ENCODE measurements around the gene SCIMP.
A peak's percentile ranks its signal among the peaks of the same experiment; 100 is the strongest.
"Not testable (repeated sequence)": the region's sequence is repeated elsewhere in the genome, so short reads cannot be mapped to it uniquely, and the experiment has no call there.

The SCIMP gene

GRCh38 chr17:5234645-5235576, at the start of gene SCIMP:
Gene SCIMP (minus strand): TSS chr17:5234860. CDS start chr17:5234755, 105 bp downstream.
- peak; percentile 25 to 75 for DNase-seq

DNA sequence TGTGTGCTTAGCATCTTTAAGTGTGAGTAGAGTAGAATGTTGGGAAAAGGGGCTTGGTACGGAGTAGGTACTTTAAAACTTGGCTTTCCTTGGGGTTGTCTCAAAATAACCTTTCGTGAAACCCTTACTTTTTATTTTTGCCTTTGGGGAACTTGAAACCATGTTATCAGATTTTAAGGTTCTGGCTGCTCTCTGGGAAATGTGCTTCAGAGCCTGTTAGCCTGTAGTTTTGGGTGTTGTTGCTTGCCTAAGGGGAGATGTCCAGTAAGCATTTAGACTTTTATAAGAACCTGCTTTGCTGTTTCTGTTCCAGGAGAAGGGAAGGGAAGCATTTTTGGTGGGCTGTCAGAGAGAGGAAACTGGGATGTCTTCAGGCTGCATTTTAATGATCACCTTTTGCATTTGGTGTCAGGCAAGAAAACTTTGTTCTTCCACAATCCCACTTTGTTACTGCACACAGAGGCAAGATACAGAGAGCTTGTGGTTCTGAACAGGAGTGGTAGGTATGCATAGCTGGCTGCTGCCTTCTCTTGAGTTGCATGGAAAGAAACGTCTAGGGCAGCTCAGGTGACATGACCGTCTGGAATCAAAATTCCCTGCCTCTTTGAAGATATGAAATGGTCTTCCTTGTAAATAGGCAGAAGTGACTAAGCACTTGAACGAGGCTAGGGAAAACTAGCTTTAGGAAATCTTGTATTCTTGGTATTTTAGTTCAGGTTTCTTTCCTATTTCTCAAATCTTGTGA, 49.1 kb upstream of the SCIMP start:
- DNase-seq, result no peak

DNA sequence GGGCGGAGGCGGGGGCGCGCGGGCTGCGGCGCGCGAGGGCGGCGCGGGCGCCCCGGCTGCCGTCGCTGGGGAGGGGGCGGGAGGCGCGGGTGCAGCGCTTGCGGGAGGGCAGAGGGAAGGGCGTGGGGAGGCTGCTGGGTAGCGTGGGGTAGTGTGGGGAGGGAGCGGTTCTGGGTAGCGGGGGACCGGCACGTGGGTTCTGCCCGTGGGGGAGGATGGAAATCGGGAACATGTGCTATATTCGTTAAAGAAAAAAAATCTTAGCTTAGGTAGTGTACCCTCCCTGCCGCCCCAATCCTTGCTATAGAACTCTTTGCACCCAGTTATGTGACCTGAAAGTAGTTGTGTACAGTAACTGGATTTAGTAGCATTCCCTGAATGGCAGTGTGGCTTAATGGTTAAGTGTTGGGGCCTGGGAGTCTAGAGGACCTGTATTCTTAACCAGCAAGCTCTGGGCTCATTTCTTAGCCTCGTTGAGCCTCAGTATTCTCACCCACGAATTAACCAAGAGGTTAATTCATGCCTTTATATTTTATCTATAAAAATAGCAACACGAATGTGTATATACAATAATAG, 48.1 kb upstream of the SCIMP start:
- peak in 1 of 2 donors; percentile 41 for DNase-seq

DNA sequence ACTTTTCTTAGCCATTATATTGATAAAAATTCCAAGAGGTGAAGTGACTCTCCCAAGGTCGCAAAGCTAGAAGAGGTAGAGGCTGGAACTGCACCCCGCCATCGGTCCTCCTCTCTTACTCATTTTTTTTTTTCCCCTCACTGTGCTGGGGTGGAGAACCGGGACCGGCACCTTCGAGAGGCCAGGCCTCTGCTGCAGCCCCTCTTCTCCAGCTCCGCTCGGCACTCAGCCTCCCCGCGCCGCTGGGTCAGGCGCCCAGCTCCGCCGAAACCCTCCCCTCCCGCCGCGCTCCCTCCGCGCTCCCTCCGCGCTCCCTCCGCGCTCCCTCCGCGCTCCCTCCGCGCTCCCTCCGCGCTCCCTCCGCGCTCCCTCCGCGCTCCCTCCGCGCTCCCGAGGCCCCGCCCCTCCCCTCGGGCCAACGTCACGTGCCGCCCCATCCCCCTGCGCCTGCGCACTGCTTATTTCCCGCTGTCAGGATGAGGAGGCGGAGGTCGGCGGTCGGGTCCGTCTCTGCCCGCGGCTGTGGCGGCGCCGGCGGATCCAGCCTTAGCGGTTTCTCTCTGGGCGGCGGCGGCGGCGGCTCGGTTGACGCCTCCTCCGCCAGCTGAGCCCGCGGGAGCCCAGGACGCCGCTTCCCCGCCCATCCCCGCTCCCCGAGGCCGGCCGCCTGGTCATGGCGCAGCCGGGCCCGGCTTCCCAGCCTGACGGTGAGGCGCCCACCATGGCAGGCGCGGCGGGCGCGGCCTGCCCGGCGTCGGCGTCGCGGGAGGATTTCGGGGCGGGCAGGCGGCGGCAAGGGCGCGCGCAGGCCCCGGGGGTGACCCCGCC, 47.4 kb upstream of the SCIMP start, which contains the start of gene RABEP1:
Gene RABEP1, plus strand, starts transcription at position 471 of the 828 bp plus-strand sequence. Its CDS starts 203 bp downstream, at position 674.
- peak; percentile 93 to 95 for DNase-seq

DNA sequence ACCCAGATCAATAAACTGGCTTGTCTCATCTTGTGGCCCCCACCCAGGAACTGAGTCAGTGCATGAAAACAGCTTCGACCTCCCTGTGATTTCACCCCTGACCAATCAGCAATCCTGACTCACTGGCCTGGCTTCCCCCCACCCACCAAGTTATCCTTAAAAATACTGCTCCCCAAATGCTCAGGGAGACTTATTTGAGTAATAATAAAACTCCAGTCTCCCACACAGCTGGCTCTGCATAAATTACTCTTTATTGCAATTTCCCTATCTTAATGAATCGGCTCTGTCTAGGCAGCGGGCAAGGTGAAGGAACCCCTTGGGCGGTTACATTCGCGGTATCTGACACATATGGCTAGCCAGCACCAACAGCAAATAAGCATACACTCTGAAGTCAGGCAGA, 37.7 kb upstream of the SCIMP start:
- no peak for DNase-seq

GRCh38 chr17:5269241-5269960, 34.7 kb upstream of the SCIMP start:
- no peak for DNase-seq

DNA sequence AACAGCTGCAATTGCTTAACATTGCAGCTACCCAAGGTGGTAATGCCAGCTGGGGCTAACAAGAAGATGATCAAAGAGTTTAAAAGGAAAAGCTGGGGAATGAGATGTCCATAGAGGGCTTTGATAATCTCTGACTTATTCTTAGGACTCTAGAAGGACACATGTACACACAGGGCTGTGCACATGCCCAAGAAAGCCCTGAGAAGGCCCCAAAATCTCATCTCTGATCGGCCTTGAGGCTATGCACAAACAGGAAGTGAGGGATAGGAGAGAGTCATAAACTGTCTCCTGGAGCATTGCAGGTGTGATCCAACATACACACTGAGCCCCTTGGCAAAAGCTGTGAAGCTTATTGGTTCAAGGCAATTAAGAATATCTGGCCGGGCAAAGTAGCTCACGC, 30.2 kb upstream of the SCIMP start:
- no peak for DNase-seq

GRCh38 chr17:5263441-5263840, 28.8 kb upstream of the SCIMP start:
- DNase-seq, result no peak

GRCh38 chr17:5262416-5262991, 27.8 kb upstream of the SCIMP start:
- DNase-seq, result no peak

- DNase-seq, result no peak
Observed at GRCh38 chr17:5260542-5260941, 25.9 kb upstream of the SCIMP start.

DNA sequence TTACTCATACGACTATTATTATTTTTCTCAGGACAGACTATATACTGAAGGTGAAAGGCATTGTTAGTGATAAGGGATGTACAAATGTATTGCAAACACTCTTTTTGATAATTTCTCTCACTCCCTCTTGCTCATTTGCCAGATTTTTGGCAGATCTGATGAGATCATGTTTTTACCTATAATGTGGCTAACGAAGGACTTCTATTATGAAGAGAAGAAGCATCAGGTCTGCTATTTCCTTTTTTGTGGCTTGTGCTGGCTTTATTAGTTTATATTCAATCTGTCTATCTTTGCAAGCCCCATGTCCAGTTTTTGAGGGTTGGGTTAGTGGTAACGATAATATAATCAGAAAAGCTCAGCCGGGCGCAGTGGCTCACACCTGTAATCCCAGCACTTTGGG, 22.5 kb upstream of the SCIMP start:
- DNase-seq, result no peak

GRCh38 chr17:5254903-5255521, 20.4 kb upstream of the SCIMP start:
- no peak for DNase-seq

DNA sequence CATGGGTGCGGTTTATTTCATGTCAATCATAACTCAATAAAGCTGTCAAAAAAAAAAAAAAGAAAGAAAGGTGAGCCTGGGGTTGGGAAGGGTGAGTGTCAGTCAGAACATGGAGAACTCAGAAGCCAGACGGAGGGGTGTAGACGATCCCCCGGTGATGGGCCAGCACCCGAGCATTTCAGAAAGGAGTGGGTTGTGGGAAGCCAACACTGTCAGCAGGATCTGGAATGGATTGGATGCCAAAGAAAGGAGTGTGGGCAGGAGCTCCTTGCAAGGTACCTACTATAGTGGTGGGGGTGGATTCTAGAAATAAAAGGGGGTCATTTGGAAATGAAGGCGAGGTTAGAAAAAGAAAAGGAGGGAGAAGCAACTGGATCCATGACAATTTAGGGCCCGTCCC, 19.8 kb upstream of the SCIMP start:
- no peak for DNase-seq

DNA sequence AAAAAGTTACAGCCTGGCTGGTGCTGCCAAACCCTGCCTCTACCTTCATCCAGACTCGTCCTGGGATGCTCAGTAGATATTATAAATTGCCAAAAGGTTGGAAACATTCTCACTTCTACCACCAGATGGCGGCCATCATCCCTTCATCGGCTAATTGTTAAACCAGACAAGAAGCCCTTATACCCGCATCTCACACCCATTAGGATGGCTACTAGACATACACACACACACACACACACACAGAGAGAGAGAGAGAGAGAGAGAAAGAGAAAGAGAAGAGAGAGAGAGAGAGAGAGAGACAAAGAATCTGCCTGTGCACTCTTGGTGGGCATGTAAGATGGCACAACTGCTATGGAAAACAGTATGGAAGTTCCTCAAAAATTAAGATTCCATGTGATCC, 15.0 kb upstream of the SCIMP start:
- peak; percentile 80 to 84 for DNase-seq

GRCh38 chr17:5248821-5249479, 14.3 kb upstream of the SCIMP start:
- DNase-seq, result no peak

DNA sequence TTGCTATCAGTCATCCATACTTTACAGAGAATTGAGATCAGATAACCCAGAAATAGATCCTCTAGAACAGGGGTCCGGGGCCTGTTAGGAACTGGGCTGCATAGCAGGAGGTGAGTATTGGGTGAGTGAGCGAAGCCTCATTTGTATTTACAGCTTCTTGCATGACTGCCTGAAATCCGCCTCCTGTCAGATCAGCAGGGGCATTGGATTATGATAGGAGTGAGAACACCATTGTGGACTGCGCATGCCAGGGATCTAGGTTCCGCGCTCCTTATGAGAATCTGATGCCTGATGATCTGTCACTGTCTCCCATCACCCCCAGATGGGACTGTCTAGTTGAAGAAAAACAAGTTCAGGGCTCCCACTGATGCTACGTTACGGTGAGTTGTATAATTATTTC, 13.0 kb upstream of the SCIMP start:
- no peak for DNase-seq

DNA sequence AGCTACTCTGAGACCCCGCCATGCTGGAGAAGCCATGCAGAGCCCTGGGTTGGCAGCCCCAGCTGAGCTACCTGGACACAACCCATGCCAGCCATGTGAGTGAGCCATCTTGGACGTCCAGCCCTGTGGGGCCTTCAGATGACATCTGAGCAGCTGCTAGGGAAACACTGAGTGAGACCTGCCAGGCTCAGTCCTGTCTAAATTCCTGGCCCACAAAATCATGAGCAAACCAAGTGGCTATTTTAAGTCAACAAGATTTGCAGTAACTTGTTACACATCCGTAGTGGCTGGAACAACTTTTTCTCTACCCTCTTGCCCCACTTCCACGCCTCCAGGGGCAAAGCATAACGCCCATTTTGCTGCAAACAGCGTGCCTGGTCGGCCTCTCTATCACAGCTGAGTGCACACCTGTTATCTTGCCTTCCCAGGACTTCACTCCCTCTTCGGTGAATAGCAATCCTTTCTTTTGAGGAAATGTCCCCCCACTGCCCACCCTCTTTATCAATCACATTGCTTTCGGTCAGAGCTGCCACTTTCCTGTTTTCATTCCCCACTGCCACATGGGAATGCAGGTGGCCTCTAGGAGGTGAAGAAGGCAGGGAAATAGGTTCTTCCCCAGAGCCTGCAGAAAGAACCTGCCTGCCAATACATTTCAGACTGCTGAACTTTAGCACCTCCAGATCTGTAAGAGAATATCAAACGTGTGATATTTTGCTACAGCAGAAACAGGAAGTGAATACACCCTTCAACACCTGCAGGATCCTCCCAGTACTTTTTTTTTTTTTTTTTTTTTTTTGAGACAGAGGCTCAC, 7.4 kb upstream of the SCIMP start:
- peak; percentile 28 to 66 for DNase-seq

GRCh38 chr17:5239769-5240168, 5.1 kb upstream of the SCIMP start:
- DNase-seq, result not testable (repeated sequence)

GRCh38 chr17:5238333-5238732, 3.7 kb upstream of the SCIMP start:
- DNase-seq, result peak in 1 of 2 donors; percentile 41
